Lower lobe of right lung (tissue), 2 donors: ENCODE measurements around the gene GPR3. TPM values are rescaled to one million over a fixed set of nuclear protein-coding genes. Genes with fewer than 3 reads are reported as not detected.
A peak's percentile ranks its signal among the peaks of the same experiment; 100 is the strongest.

Experiments used
- ATAC-seq, 2 donors: fragments of 200-7000 bp; cut with Tn5 transposase; one replicate each; pipeline ENCODE4 v1.9.1; 2020 to 2022; ENCODE audit warnings: mild to moderate bottlenecking in 2 of 2, moderate library complexity in 2 of 2
- DNase-seq: peaks from one replicate; pipeline ENCODE4 v3.0.0-alpha.2; 2020
- H3K27ac ChIP-seq: fragments of 200-600 bp; one replicate; pipeline ENCODE4 v1.8.0; 2022
- H3K27me3 ChIP-seq: fragments of 200-600 bp; one replicate; pipeline ENCODE4 v1.8.0; 2022; ENCODE audit warnings: low read depth
- H3K36me3 ChIP-seq: fragments of 200-600 bp; one replicate; pipeline ENCODE4 v1.8.0; 2022; ENCODE audit warnings: mild to moderate bottlenecking
- H3K4me1 ChIP-seq: fragments of 200-600 bp; one replicate; pipeline ENCODE4 v1.8.0; 2022
- H3K4me3 ChIP-seq: fragments of 200-600 bp; one replicate; pipeline ENCODE4 v1.8.0; 2022; ENCODE audit warnings: mild to moderate bottlenecking
- H3K9me3 ChIP-seq: fragments of 200-600 bp; one replicate; pipeline ENCODE4 v1.8.0; 2022
- intact Hi-C: fragments of 100-400 bp; cut with DNase I; formaldehyde crosslinking; loops from one replicate; pipeline ENCODE4 v1.11.0; 2022
- total RNA-seq: library from RNA; stranded (reverse); fragmentation: NEBNext Ultra II Directional; extraction: Animal tissue kit (Norgen Biotek cat#: 25700); gene quantifications from one replicate; pipeline ENCODE4 v1.2.1, GENCODE V29; 2021
- TF ChIP-seq, protein P1 (sequence below): fragments of 200-600 bp; IDR thresholded peaks from one replicate; pipeline ENCODE4 v1.8.0; 2022; ENCODE audit warnings: antibody characterized with exemption, mild to moderate bottlenecking
- donor health status: DM: no; HTN: yes; CAD: no; lungs with severe emphysema.

Gene GPR3
- total RNA-seq, 1 donor from 2014 or later = 0.18 TPM

DNA sequence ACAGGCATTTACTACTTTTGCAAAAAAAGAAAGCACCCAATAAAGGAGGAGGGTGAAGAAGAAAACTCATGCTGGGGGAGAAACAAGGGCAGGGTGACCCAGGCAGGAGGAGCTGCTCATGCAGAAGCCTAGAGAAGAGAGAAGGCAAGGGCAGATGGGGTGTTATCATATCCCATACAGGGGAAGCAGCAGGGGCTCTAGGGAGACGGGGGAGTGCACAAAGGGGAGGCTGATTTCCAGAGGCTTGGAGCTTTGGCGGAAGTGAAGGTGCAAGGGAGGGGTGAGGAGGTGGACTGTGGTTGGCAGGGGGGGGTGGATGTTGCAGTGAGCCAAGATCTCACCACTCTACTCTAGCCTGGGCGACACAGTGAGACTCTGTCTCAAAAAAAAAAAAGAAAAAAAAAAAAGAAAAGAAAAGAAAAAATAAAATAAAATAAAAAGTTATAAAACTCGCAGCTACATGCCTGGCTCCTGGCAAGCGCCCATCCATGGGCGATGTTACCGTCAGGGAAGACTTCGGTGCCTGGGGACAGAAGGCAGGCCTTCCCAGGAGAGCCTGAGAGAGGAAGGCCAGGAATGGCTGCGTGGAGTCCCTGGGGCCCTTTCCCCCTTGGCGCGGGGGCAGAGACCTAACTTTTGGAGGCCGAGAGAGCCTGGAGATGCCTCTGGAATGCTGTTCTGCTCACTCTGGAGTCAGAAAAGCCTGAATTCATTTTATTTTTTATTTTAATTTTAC is 14.5 kb upstream of the GPR3 start:
- no peaks in the 10 kb centered on the region for H3K36me3 ChIP-seq
- intact Hi-C loops = no loop called here
- ATAC-seq (no peak), DNase-seq (no peak)
- no peak overlapping the region for H3K27ac ChIP-seq
- H3K27me3 ChIP-seq = no peaks in the 10 kb centered on the region
- peaks cover 24% of the 10 kb centered on the region for H3K4me1 ChIP-seq
- H3K9me3 ChIP-seq = no peaks in the 10 kb centered on the region
- no peak overlapping the region for H3K4me3 ChIP-seq
- TF ChIP-seq, protein P1, sequence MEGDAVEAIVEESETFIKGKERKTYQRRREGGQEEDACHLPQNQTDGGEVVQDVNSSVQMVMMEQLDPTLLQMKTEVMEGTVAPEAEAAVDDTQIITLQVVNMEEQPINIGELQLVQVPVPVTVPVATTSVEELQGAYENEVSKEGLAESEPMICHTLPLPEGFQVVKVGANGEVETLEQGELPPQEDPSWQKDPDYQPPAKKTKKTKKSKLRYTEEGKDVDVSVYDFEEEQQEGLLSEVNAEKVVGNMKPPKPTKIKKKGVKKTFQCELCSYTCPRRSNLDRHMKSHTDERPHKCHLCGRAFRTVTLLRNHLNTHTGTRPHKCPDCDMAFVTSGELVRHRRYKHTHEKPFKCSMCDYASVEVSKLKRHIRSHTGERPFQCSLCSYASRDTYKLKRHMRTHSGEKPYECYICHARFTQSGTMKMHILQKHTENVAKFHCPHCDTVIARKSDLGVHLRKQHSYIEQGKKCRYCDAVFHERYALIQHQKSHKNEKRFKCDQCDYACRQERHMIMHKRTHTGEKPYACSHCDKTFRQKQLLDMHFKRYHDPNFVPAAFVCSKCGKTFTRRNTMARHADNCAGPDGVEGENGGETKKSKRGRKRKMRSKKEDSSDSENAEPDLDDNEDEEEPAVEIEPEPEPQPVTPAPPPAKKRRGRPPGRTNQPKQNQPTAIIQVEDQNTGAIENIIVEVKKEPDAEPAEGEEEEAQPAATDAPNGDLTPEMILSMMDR = no peak

DNA sequence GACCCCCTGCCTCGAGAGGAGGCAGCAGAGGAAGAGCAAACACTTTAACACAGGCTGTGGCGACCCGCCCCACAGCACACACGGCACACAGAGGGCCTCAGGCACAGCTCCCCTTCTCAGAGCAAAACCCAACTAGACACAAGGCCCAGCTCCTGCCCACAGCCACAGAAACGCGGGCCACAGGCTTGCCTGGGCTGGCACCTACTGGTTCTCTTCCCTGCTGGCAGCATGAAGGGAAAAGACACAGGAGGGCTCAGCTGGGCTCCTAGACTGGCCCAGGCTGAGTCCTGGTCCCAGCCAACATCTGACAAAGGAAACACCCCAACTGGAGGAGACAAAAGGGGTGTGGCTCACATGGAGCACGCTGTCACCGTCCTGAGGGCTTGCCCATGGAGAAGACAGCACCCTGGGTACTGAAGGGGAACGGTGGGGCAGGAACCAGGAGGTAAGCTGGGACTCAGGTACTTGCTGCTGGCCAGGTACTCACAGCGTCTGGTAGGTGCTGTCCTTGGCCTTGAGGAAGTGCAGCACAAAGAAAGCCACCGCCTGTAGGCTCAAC is 12.8 kb upstream of the GPR3 start:
- Histone ChIP-seq H3K36me3 (no peaks in the 10 kb centered on the region), H3K27me3 (no peaks in the 10 kb centered on the region), H3K4me3 (no peak overlapping the region), H3K4me1 (peaks cover 24% of the 10 kb centered on the region), H3K9me3 (no peaks in the 10 kb centered on the region), H3K27ac (no peak overlapping the region)
- ATAC-seq (no peak), DNase-seq (no peak)
- intact Hi-C loops = no loop called here
- TF ChIP-seq, protein P1 = no peak

DNA sequence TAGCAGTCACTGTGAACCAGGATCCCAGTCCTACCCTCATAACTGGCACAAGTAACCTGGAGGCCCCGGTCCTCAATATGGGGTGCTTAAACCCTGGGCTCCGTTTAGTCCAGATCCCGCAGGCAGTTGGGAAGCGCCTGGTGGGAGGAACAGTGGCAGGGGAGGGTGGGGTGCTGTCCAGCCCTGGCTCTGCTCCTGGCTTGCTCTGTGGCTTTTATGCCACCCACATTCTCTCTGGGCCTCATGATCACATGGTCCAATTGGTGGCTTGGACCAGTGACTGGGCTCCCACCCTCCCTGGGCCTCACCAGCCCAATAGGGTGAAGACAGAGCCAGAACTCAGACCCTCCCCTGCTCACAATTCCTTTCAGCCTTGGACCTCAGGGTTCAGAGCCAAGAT is 12.2 kb upstream of the GPR3 start:
- ATAC-seq (no peak), DNase-seq (no peak)
- peaks cover 22% of the 10 kb centered on the region for H3K4me1 ChIP-seq
- no peak overlapping the region for H3K27ac ChIP-seq
- H3K4me3 ChIP-seq = no peak overlapping the region
- no peaks in the 10 kb centered on the region for H3K36me3 ChIP-seq
- H3K9me3 ChIP-seq = no peaks in the 10 kb centered on the region
- H3K27me3 ChIP-seq = no peaks in the 10 kb centered on the region
- intact Hi-C loops = no loop called here
- TF ChIP-seq, protein P1 = no peak

DNA sequence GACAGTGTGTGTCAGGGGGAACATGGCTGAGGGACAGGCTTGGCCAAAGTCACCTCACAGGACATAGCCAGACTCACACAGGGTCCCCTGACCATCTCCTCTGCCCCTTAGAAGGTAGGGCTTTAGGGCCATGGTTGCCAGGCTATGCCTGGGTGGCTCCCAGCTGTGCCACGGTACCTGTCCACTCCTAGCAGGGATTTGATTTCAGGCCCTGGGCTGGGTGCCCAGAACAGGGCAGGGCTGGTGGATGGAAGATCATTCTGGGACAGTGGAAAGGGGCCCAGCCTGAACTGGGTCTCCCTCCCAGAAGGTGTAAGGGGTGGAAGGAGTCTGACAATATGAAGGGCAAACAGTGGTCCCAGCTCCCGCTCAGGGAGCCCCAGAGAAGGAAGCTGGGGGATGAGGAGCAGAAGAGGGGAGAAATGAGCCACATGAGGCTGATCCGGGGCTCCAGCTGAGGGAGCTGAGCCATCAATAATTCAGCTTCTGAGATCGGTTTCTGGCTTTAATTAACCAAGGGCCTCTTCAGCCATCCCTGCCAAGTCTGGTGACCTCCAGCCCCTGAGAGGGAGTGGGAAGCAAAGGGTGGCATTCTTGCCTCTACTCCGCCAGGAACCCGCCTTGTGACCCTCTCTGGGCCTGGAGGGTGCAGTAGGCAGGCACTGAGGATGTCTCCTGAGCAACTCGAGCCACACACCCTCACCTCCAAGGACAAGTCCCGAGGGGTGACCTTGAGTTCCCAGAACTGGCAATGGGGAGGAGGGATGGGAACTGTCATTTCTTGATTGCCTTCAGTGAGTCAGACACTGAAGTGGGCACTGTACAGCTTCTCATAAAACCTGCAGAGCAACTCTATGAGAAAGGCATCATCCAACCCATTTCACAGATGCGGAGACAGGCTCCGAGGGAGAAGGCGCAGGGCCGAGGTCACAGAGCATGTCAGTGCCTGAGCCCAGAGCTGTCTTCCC is 11.4 kb upstream of the GPR3 start:
- peak in 1 of 2 donors; percentile 7 for ATAC-seq

More for the DNA sequence above, 11.4 kb upstream of the GPR3 start:
- no peak for DNase-seq
- TF ChIP-seq, protein P1 = no peak
- Histone ChIP-seq H3K27ac (no peak overlapping the region), H3K4me1 (peaks cover 21% of the 10 kb centered on the region), H3K4me3 (no peak overlapping the region), H3K27me3 (no peaks in the 10 kb centered on the region), H3K9me3 (no peaks in the 10 kb centered on the region), H3K36me3 (no peaks in the 10 kb centered on the region)
- intact Hi-C loops = no loop called here
